ENCODE results near the gene KCNIP3.
"Not testable (repeated sequence)": the region's sequence is repeated elsewhere in the genome, so short reads cannot be mapped to it uniquely, and the experiment has no call there.

The KCNIP3 gene

GRCh38 chr2:95265182-95265581 lies 32.0 kb upstream of the KCNIP3 start:
- TF ChIP-seq SUZ12 (IDR thresholded peaks at IDR 0.05; ENCODE audit: extremely low read depth, insufficient read depth, insufficient read length) (no peak), YY1 (IDR thresholded peaks at IDR 0.05; ENCODE audit: insufficient read depth, insufficient read length) (no peak), ZNF274 (IDR thresholded peaks at IDR 0.05; ENCODE audit: low read depth, low read length) (no peak)
- Histone ChIP-seq H3K4me1 (ENCODE audit: insufficient read depth, insufficient read length) (peaks cover 9% of the 10 kb centered on the region), H3K9me3 (ENCODE audit: insufficient read depth, low read length) (no peaks in the 10 kb centered on the region), H3K36me3 (ENCODE audit: insufficient read depth, insufficient read length, low read length) (no peaks in the 10 kb centered on the region), H3K4me3 (ENCODE audit: insufficient read length, low read depth) (no peak overlapping the region), H3K27me3 (ENCODE audit: insufficient read depth, insufficient read length) (no peaks in the 10 kb centered on the region), H3K9ac (ENCODE audit: insufficient read length, low read depth) (no peak overlapping the region)
- no peak for DNase-seq (ENCODE audit: low read depth, low spot score)

GRCh38 chr2:95266781-95267430 lies 30.2 kb upstream of the KCNIP3 start:
- no peak for DNase-seq (ENCODE audit: low read depth, low spot score)
- H3K4me1 ChIP-seq (ENCODE audit: insufficient read depth, insufficient read length), result no peaks in the 10 kb centered on the region
- no peaks in the 10 kb centered on the region for H3K27me3 ChIP-seq (ENCODE audit: insufficient read depth, insufficient read length)
- no peaks in the 10 kb centered on the region for H3K36me3 ChIP-seq (ENCODE audit: insufficient read depth, insufficient read length, low read length)
- no peak for TF ChIP-seq YY1 (IDR thresholded peaks at IDR 0.05; ENCODE audit: insufficient read depth, insufficient read length)
- H3K9me3 ChIP-seq (ENCODE audit: insufficient read depth, low read length), result no peaks in the 10 kb centered on the region
- no peak overlapping the region for H3K9ac ChIP-seq (ENCODE audit: insufficient read length, low read depth)
- H3K4me3 ChIP-seq (ENCODE audit: insufficient read length, low read depth), result no peak overlapping the region

GRCh38 chr2:95267458-95268210 lies 29.5 kb upstream of the KCNIP3 start:
- H3K4me1 ChIP-seq (ENCODE audit: insufficient read depth, insufficient read length), result no peaks in the 10 kb centered on the region
- no peaks in the 10 kb centered on the region for H3K9me3 ChIP-seq (ENCODE audit: insufficient read depth, low read length)
- H3K27me3 ChIP-seq (ENCODE audit: insufficient read depth, insufficient read length), result no peaks in the 10 kb centered on the region
- H3K9ac ChIP-seq (ENCODE audit: insufficient read length, low read depth), result no peak overlapping the region
- no peak for DNase-seq (ENCODE audit: low read depth, low spot score)
- TF ChIP-seq ZNF274 (IDR thresholded peaks at IDR 0.05; ENCODE audit: low read depth, low read length), result no peak
- no peak for TF ChIP-seq YY1 (IDR thresholded peaks at IDR 0.05; ENCODE audit: insufficient read depth, insufficient read length)
- no peak for TF ChIP-seq SUZ12 (IDR thresholded peaks at IDR 0.05; ENCODE audit: extremely low read depth, insufficient read depth, insufficient read length)
- no peaks in the 10 kb centered on the region for H3K36me3 ChIP-seq (ENCODE audit: insufficient read depth, insufficient read length, low read length)
- no peak overlapping the region for H3K4me3 ChIP-seq (ENCODE audit: insufficient read length, low read depth)

- no peak overlapping the region for H3K9ac ChIP-seq (ENCODE audit: insufficient read length, low read depth)
- TF ChIP-seq ZNF274 (IDR thresholded peaks at IDR 0.05; ENCODE audit: low read depth, low read length) (no peak), SUZ12 (IDR thresholded peaks at IDR 0.05; ENCODE audit: extremely low read depth, insufficient read depth, insufficient read length) (no peak), YY1 (IDR thresholded peaks at IDR 0.05; ENCODE audit: insufficient read depth, insufficient read length) (no peak)
- DNase-seq (ENCODE audit: low read depth, low spot score), result no peak
- peaks cover under 1% of the 10 kb centered on the region for H3K4me1 ChIP-seq (ENCODE audit: insufficient read depth, insufficient read length)
- no peaks in the 10 kb centered on the region for H3K36me3 ChIP-seq (ENCODE audit: insufficient read depth, insufficient read length, low read length)
- H3K27me3 ChIP-seq (ENCODE audit: insufficient read depth, insufficient read length), result no peaks in the 10 kb centered on the region
- no peaks in the 10 kb centered on the region for H3K9me3 ChIP-seq (ENCODE audit: insufficient read depth, low read length)
- no peak overlapping the region for H3K4me3 ChIP-seq (ENCODE audit: insufficient read length, low read depth)
Observed at GRCh38 chr2:95268211-95269035, 28.7 kb upstream of the KCNIP3 start.

- Histone ChIP-seq H3K27me3 (ENCODE audit: insufficient read depth, insufficient read length) (no peaks in the 10 kb centered on the region), H3K4me1 (ENCODE audit: insufficient read depth, insufficient read length) (peaks cover 5% of the 10 kb centered on the region), H3K36me3 (ENCODE audit: insufficient read depth, insufficient read length, low read length) (no peaks in the 10 kb centered on the region), H3K4me3 (ENCODE audit: insufficient read length, low read depth) (no peak overlapping the region), H3K9me3 (ENCODE audit: insufficient read depth, low read length) (no peaks in the 10 kb centered on the region), H3K9ac (ENCODE audit: insufficient read length, low read depth) (no peak overlapping the region)
- TF ChIP-seq ZNF274 (IDR thresholded peaks at IDR 0.05; ENCODE audit: low read depth, low read length) (no peak), SUZ12 (IDR thresholded peaks at IDR 0.05; ENCODE audit: extremely low read depth, insufficient read depth, insufficient read length) (no peak), YY1 (IDR thresholded peaks at IDR 0.05; ENCODE audit: insufficient read depth, insufficient read length) (no peak)
- no peak for DNase-seq (ENCODE audit: low read depth, low spot score)
Observed at GRCh38 chr2:95269036-95269680, 28.0 kb upstream of the KCNIP3 start.

- not testable (repeated sequence) for H3K9ac ChIP-seq (ENCODE audit: insufficient read length, low read depth); DNase-seq (ENCODE audit: low read depth, low spot score); H3K4me3 ChIP-seq (ENCODE audit: insufficient read length, low read depth); H3K27me3 ChIP-seq (ENCODE audit: insufficient read depth, insufficient read length); H3K36me3 ChIP-seq (ENCODE audit: insufficient read depth, insufficient read length, low read length); H3K9me3 ChIP-seq (ENCODE audit: insufficient read depth, low read length); H3K4me1 ChIP-seq (ENCODE audit: insufficient read depth, insufficient read length)
Observed at GRCh38 chr2:95269745-95270144, 27.4 kb upstream of the KCNIP3 start.

All from NT2/D1 (cell line).